ENCODE data around the gene PLEKHG3. TPM values are rescaled to one million over a fixed set of nuclear protein-coding genes. Genes with fewer than 3 reads are reported as not detected.

The PLEKHG3 gene
- total and polyA plus RNA-seq, 4 experiments from 2014 or later: 10.8 to 62.6 (median 54.9) TPM

DNA sequence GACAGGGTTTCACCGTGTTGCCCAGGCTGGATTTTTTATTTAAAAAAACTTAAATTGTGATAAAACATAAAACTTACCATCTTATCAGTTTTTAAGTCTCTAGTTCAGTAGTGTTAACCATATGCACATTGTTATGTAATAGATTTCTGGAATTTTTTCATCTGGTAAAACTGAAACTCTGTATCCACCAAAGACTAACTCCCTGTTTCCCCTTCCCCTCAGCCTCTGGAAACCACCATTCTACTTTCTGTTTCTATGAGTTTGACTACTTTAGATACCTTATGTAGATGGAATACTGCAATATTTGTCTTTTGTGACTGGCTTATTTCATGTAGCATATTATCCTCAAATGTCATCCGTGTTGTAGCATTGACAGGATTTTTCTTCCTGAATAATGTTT, 12.8 kb upstream of the PLEKHG3 start:
- CTCF ChIA-PET (ENCODE audit: partially characterized antibody): interaction anchor here (0.6 to 1.6 kb wide), 2 partner anchors 14 to 392 kb away, joined by 3 to 5 read pairs; partner anchors contain the start of gene PLEKHG3
- H3K27ac Mint-ChIP-seq: peak overlapping the region in 3 of 7 donors; percentile 48 to 57 (median 48)
- H3K9me3 ChIP-seq (ENCODE audit: control insufficient read depth in 1 of 2, low read length in 2 of 2): no peaks in the 10 kb centered on the region
- H3K4me1 Mint-ChIP-seq: peaks cover 35 to 72% (median 57%) of the 10 kb centered on the region in 4 donors
- no peak for DNase-seq
- POLR2A ChIA-PET (ENCODE audit: partially characterized antibody): interaction anchor here (15.4 kb wide), 1 partner anchor 15 kb away, joined by 178 read pairs; the partner anchor contains the start of gene PLEKHG3
- H3K4me1 ChIP-seq (ENCODE audit: insufficient read depth, low read length): peaks cover 54% of the 10 kb centered on the region
- H3K9me3 Mint-ChIP-seq: no peaks in the 10 kb centered on the region
- H3K27me3 ChIP-seq (ENCODE audit: insufficient read depth, low read length): no peaks in the 10 kb centered on the region
- no peaks in the 10 kb centered on the region for H3K36me3 Mint-ChIP-seq
- H3K27ac ChIP-seq (ENCODE audit: low read depth, low read length): no peak overlapping the region
- H3K27me3 Mint-ChIP-seq: no peaks in the 10 kb centered on the region
- H3K4me3 ChIP-seq (ENCODE audit: low read length in 2 of 2): no peak overlapping the region
- intact Hi-C loops (cut with micrococcal nuclease): no loop called here
- no peaks in the 10 kb centered on the region for H3K36me3 ChIP-seq (ENCODE audit: insufficient read depth, low read length)
- H3K4me3 Mint-ChIP-seq: no peak overlapping the region

DNA sequence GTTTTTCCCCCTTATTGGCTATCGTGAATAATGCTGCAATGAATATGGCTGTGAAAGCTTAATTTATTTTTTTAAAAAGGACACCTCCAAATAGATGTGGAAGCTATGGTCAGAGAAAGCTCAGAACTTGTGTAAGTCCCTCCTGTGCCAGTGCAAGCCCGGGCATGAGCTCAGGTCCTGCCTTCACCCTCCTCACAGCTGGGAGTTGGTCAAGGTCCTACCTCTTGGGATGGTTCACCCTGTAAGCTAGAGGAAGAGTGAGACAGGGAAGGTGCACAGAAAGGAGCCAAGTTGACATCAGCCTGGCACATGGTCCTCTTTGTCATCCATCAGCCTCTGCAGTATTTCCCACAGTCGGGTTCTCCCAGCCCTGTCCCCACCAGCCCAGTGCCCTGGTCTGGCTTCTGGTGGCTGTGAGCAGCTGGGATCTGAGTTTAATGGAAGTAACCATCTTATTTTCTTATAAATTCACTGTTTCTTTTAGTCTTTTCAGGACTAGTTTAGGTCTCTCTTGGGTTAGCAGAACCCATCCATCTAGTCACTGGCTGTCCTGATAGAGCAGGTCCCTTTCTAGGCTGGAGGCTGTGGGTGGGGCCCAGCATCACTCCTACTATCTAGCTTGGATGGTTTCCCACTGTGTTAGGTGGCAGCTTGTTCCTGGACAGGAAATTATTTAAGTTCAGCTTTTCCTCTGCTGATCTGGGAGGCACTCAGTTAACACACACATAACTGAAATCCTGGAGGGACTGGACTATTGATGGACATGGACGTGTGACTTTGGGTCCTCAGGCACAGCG, 11.8 kb upstream of the PLEKHG3 start:
- intact Hi-C loops (cut with micrococcal nuclease): no loop called here
- no peak for DNase-seq

DNA sequence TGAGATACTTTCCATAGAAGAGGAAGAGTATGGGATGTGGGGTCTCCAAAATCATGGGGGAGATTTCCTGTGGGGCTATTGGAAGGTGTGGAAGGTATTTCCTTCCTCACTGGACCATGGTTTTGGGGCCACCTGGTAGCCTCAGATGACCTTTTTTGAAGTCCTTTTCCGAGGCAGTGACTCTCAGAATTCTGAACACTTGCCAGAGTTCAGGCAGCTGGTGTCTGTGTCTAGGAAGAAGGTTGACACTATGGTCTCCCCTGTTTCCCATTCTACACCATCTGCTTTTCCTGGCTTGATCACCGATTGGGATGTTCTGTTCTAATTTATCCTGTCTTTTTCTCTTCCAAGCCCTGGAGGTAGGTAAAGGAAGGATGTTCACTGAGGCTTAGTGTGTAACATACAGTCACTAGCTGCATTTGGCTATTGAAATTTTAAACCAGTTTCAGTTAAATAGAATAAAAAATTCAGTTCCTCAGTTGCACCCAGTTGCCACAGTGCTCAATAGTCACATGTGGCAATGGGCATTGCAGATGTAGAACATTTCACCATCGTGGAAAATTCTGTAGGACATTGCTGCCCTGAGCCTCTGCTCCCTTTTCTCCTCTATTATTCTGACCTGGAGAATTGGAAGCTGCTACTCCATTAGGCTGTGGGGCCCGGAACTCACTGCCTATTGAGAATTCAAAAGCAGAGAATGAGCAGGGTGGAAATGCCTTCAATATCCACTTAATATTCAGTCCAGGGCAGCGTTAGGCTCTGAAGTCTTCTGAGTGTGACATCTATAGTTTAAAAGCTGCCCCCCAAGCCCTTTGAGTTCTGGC, 11.0 kb upstream of the PLEKHG3 start:
- Histone ChIP-seq H3K4me3 (ENCODE audit: low read length in 2 of 2) (no peak overlapping the region), H3K27me3 (ENCODE audit: insufficient read depth, low read length) (no peaks in the 10 kb centered on the region), H3K4me1 (ENCODE audit: insufficient read depth, low read length) (peaks cover 64% of the 10 kb centered on the region), H3K27ac (ENCODE audit: low read depth, low read length) (no peak overlapping the region), H3K9me3 (ENCODE audit: control insufficient read depth in 1 of 2, low read length in 2 of 2) (no peaks in the 10 kb centered on the region), H3K36me3 (ENCODE audit: insufficient read depth, low read length) (no peaks in the 10 kb centered on the region)
- peak overlapping the region in 2 of 7 donors; percentile 17 to 55 for H3K27ac Mint-ChIP-seq
- no peaks in the 10 kb centered on the region for H3K9me3 Mint-ChIP-seq
- POLR2A ChIA-PET (ENCODE audit: partially characterized antibody): interaction anchor here (15.4 to 21.0 kb wide), 2 partner anchors 14 to 28 kb away, joined by 178 to 469 read pairs; partner anchors contain the start of gene PLEKHG3
- H3K36me3 Mint-ChIP-seq: no peaks in the 10 kb centered on the region
- H3K4me1 Mint-ChIP-seq: peaks cover 41 to 78% (median 61%) of the 10 kb centered on the region in 4 donors
- H3K4me3 Mint-ChIP-seq: no peak overlapping the region
- CTCF ChIA-PET (ENCODE audit: partially characterized antibody): interaction anchor here (1.1 to 2.3 kb wide), 4 partner anchors 12 to 72 kb away, joined by 3 to 9 read pairs (median 4); no protein-coding TSS in a partner anchor
- DNase-seq: no peak
- no peaks in the 10 kb centered on the region for H3K27me3 Mint-ChIP-seq
- intact Hi-C loops (cut with micrococcal nuclease): no loop called here

More for the DNA sequence above, 11.8 kb upstream of the PLEKHG3 start:
- Histone ChIP-seq H3K27me3 (ENCODE audit: insufficient read depth, low read length) (no peaks in the 10 kb centered on the region), H3K27ac (ENCODE audit: low read depth, low read length) (no peak overlapping the region), H3K4me1 (ENCODE audit: insufficient read depth, low read length) (peaks cover 64% of the 10 kb centered on the region), H3K36me3 (ENCODE audit: insufficient read depth, low read length) (no peaks in the 10 kb centered on the region), H3K9me3 (ENCODE audit: control insufficient read depth in 1 of 2, low read length in 2 of 2) (no peaks in the 10 kb centered on the region), H3K4me3 (ENCODE audit: low read length in 2 of 2) (no peak overlapping the region)
- Mint-ChIP-seq H3K27ac (peak overlapping the region in 5 of 7 donors; percentile 13 to 55 (median 17)), H3K9me3 (no peaks in the 10 kb centered on the region), H3K27me3 (no peaks in the 10 kb centered on the region), H3K36me3 (no peaks in the 10 kb centered on the region), H3K4me3 (no peak overlapping the region), H3K4me1 (peaks cover 41 to 78% (median 61%) of the 10 kb centered on the region in 4 donors)
- CTCF ChIA-PET (ENCODE audit: partially characterized antibody): interaction anchor here (1.1 to 2.3 kb wide), 5 partner anchors 11 to 72 kb away, joined by 3 to 9 read pairs (median 4); partner anchors contain the start of gene PLEKHG3
- POLR2A ChIA-PET (ENCODE audit: partially characterized antibody): interaction anchor here (0.6 to 21.0 kb wide), 4 partner anchors 14 to 29 kb away, joined by 3 to 469 read pairs (median 90); partner anchors contain the start of gene PLEKHG3

DNA sequence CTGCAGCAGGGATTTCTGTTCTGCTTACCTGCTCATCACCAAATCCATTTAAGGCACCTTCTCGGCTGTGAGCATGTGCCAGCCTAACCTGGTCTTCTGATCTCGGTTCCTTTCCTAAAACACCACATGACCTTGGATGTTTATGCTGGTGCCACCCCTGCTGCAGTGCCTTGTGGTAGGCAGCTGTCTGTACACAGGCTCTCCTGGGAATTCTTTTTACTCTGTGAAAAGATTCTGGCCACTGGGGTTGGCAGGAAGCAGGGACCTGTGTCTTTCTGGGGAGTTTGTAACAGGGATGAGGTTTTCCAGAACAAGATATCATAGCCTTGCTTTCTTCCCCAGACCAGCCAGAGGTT, 10.4 kb upstream of the PLEKHG3 start:
- Mint-ChIP-seq H3K27me3 (no peaks in the 10 kb centered on the region), H3K27ac (peak overlapping the region in 2 of 7 donors; percentile 5 to 48), H3K4me1 (peaks cover 40 to 78% (median 61%) of the 10 kb centered on the region in 4 donors), H3K4me3 (no peak overlapping the region), H3K36me3 (no peaks in the 10 kb centered on the region), H3K9me3 (no peaks in the 10 kb centered on the region)
- Histone ChIP-seq H3K4me3 (ENCODE audit: low read length in 2 of 2) (no peak overlapping the region), H3K36me3 (ENCODE audit: insufficient read depth, low read length) (no peaks in the 10 kb centered on the region), H3K9me3 (ENCODE audit: control insufficient read depth in 1 of 2, low read length in 2 of 2) (no peaks in the 10 kb centered on the region), H3K4me1 (ENCODE audit: insufficient read depth, low read length) (peaks cover 64% of the 10 kb centered on the region), H3K27me3 (ENCODE audit: insufficient read depth, low read length) (no peaks in the 10 kb centered on the region), H3K27ac (ENCODE audit: low read depth, low read length) (no peak overlapping the region)
- DNase-seq: no peak
- POLR2A ChIA-PET (ENCODE audit: partially characterized antibody): interaction anchor here (7.9 to 21.0 kb wide), 3 partner anchors 13 to 27 kb away, joined by 56 to 469 read pairs (median 178); partner anchors contain the start of gene PLEKHG3
- intact Hi-C loops (cut with micrococcal nuclease): no loop called here
- CTCF ChIA-PET (ENCODE audit: partially characterized antibody): interaction anchor here (1.3 to 2.3 kb wide), 2 partner anchors 23 to 71 kb away, joined by 3 to 9 read pairs; no protein-coding TSS in a partner anchor

DNA sequence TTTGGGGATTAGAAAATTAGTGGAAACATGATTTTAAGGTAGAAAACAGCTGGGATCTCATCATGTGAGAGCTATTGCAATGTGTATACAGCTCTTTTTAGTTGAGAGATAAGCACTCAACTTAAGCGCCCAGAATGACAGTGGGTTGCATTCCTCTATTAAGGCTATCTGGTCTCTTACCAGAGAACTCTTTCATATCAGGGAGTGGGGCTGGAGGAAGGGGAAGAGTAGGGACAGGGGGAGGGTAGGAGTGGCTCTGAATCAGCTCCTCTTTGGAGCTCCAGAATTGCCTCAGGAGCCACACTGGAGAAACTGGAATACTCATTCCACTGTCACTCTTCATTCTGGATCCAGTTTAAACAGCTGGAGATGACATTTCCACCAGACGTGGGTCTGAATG, 9.2 kb upstream of the PLEKHG3 start:
- intact Hi-C loops (cut with micrococcal nuclease): no loop called here
- H3K4me3 Mint-ChIP-seq: no peak overlapping the region
- DNase-seq: no peak
- Histone ChIP-seq H3K9me3 (ENCODE audit: control insufficient read depth in 1 of 2, low read length in 2 of 2) (no peaks in the 10 kb centered on the region), H3K27me3 (ENCODE audit: insufficient read depth, low read length) (no peaks in the 10 kb centered on the region), H3K36me3 (ENCODE audit: insufficient read depth, low read length) (no peaks in the 10 kb centered on the region), H3K4me3 (ENCODE audit: low read length in 2 of 2) (no peak overlapping the region), H3K27ac (ENCODE audit: low read depth, low read length) (no peak overlapping the region), H3K4me1 (ENCODE audit: insufficient read depth, low read length) (peaks cover 65% of the 10 kb centered on the region)
- ChIA-PET POLR2A (ENCODE audit: partially characterized antibody) (interaction anchor here (5.6 to 21.0 kb wide), 4 partner anchors 12 to 63 kb away, joined by 40 to 469 read pairs (median 117); partner anchors contain the start of gene PLEKHG3), CTCF (ENCODE audit: partially characterized antibody) (interaction anchor here (1.4 to 7.4 kb wide), 3 partner anchors 23 to 70 kb away, joined by 3 to 62 read pairs (median 4); no protein-coding TSS in a partner anchor)
- H3K27ac Mint-ChIP-seq: peak overlapping the region in 2 of 7 donors; percentile 13 to 86
- H3K27me3 Mint-ChIP-seq: no peaks in the 10 kb centered on the region
- H3K9me3 Mint-ChIP-seq: no peaks in the 10 kb centered on the region
- no peaks in the 10 kb centered on the region for H3K36me3 Mint-ChIP-seq
- peaks cover 39 to 75% (median 59%) of the 10 kb centered on the region in 4 donors for H3K4me1 Mint-ChIP-seq

DNA sequence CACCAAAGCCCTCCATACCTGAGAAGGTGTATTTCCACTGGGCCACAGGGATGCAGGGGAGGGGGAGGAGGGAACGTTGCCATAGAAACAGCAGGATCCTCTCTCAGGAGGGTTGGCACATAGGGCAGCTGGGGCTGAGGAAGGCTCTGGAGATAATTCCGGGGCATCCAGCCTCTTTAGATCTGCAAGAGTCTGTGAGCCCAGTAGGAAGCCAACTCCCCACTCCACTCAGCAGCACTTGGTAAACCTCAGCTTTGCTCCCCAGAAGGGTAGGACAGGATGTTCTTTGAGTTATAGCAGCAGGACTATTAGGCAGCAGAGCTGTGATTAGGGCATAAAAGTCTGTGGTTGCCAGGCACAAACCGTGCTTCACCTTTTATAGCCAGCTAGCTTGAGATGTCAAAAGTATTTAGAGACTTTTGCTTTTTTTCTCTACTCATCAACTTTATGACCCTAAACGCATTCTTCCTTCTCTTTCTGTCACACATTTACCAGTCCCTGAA, 7.8 kb upstream of the PLEKHG3 start:
- peak overlapping the region in 7 of 8 donors; percentile 23 to 87 (median 52) for H3K4me3 Mint-ChIP-seq
- intact Hi-C loops (cut with micrococcal nuclease): no loop called here
- peak overlapping the region; percentile 80 to 97 (median 86) for H3K27ac Mint-ChIP-seq
- Histone ChIP-seq H3K9me3 (ENCODE audit: control insufficient read depth in 1 of 2, low read length in 2 of 2) (no peaks in the 10 kb centered on the region), H3K4me3 (ENCODE audit: low read length in 2 of 2) (no peak overlapping the region), H3K4me1 (ENCODE audit: insufficient read depth, low read length) (peaks cover 75% of the 10 kb centered on the region), H3K27me3 (ENCODE audit: insufficient read depth, low read length) (no peaks in the 10 kb centered on the region), H3K27ac (ENCODE audit: low read depth, low read length) (peak overlapping the region; percentile 11), H3K36me3 (ENCODE audit: insufficient read depth, low read length) (no peaks in the 10 kb centered on the region)
- H3K4me1 Mint-ChIP-seq: peaks cover 42 to 79% (median 60%) of the 10 kb centered on the region in 4 donors
- DNase-seq: peak; percentile 57 to 70 (median 67)
- no peaks in the 10 kb centered on the region for H3K27me3 Mint-ChIP-seq
- no peaks in the 10 kb centered on the region for H3K36me3 Mint-ChIP-seq
- ChIA-PET CTCF (ENCODE audit: partially characterized antibody) (interaction anchor here (0.6 to 7.4 kb wide), 7 partner anchors 8 to 75 kb away, joined by 3 to 62 read pairs (median 5); no protein-coding TSS in a partner anchor), POLR2A (ENCODE audit: partially characterized antibody) (interaction anchor here (0.5 to 21.0 kb wide), 11 partner anchors 8 to 218 kb away, joined by 3 to 469 read pairs (median 12); partner anchors contain the start of gene PLEKHG3)
- H3K9me3 Mint-ChIP-seq: no peaks in the 10 kb centered on the region

Measured in CD4-positive, alpha-beta memory T cell (primary cell).